H1 (cell line): ENCODE results near the gene COX6A2. TPM values are rescaled to one million over a fixed set of nuclear protein-coding genes. Genes with fewer than 3 reads are reported as not detected.
"Not testable (repeated sequence)": the region's sequence is repeated elsewhere in the genome, so short reads cannot be mapped to it uniquely, and the experiment has no call there.

Experiments
- CTCF ChIA-PET: fragments of 300-600 bp; sonication (Branson Sonifier 250); formaldehyde crosslinking; loops from one replicate; lab custom pipeline; 2021; ENCODE audit not compliant: partially characterized antibody; lab: Charles Lee
- POLR2A ChIA-PET: fragments of 300-600 bp; sonication (Branson Sonifier 250); formaldehyde crosslinking; loops from one replicate; lab custom pipeline; 2021; ENCODE audit warnings: inconsistent platforms; ENCODE audit not compliant: partially characterized antibody; lab: Charles Lee
- DNase-seq, 2 experiments: peaks; one replicate each; pipeline versions ENCODE4 v3.0.0 to v3.0.0-alpha.2; 2010 to 2022; ENCODE audit warnings: low spot score in 2 of 2, low read depth in 1 of 2, mixed read lengths in 1 of 2
- FAIRE-seq: peaks from 2 replicates; lab custom pipeline; 2011; peaks lifted over from hg19 to GRCh38; lab: Jason Lieb, UNC
- H2AFZ ChIP-seq: 2 replicates; pipeline ENCODE4 v1.8.1; 2012; ENCODE audit warnings: low read length, inconsistent platforms
- H2AK5ac ChIP-seq: 2 replicates; pipeline ENCODE4 v1.6.1; 2013; ENCODE audit warnings: low read depth, low read length
- H2BK120ac ChIP-seq: replicated peaks from 2 replicates; pipeline ENCODE3; 2013; ENCODE audit warnings: low read depth, low read length, inconsistent platforms
- H2BK12ac ChIP-seq: 2 replicates; pipeline ENCODE4 v1.6.1; 2013; ENCODE audit warnings: low read depth, low read length
- H2BK15ac ChIP-seq: 2 replicates; pipeline ENCODE4 v1.6.1; 2013; ENCODE audit warnings: low read length
- H2BK20ac ChIP-seq: 2 replicates; pipeline ENCODE4 v1.6.1; 2013; ENCODE audit warnings: low read length
- H2BK5ac ChIP-seq: 2 replicates; pipeline ENCODE4 v1.6.1; 2013; ENCODE audit warnings: low read depth, low read length
- H3K14ac ChIP-seq: 2 replicates; pipeline ENCODE4 v1.6.1; 2013; ENCODE audit warnings: inconsistent platforms; ENCODE audit not compliant: insufficient read length
- H3K18ac ChIP-seq: 2 replicates; pipeline ENCODE4 v1.6.1; 2013; ENCODE audit warnings: low read length; ENCODE audit errors: extremely low read depth
- H3K23ac ChIP-seq: 2 replicates; pipeline ENCODE4 v1.6.1; 2013; ENCODE audit warnings: inconsistent platforms; ENCODE audit not compliant: insufficient read length
- H3K23me2 ChIP-seq: 2 replicates; pipeline ENCODE4 v1.6.1; 2013; ENCODE audit warnings: low read depth, low read length
- H3K27ac ChIP-seq: 2 replicates; pipeline ENCODE4 v1.6.1; 2011; ENCODE audit warnings: low read depth, low read length, inconsistent platforms
- H3K27me3 ChIP-seq, 4 experiments: replicated peaks in 1 of 4; 1 replicate in 1 of 4; 2 replicates in 3 of 4; pipeline versions ENCODE4 v1.6.1 to v1.8.1; 2011 to 2013; ENCODE audit warnings: low read length in 3 of 4, mild to moderate bottlenecking in 3 of 4, inconsistent platforms in 2 of 4, mixed read lengths in 2 of 4, moderate library complexity in 1 of 4; ENCODE audit not compliant: control insufficient read depth in 3 of 4, insufficient read depth in 3 of 4; ENCODE audit errors: extremely low read depth in 1 of 4
- H3K36me3 ChIP-seq, 4 experiments: 2 replicates each; pipeline versions ENCODE4 v1.6.1 to v1.8.1; 2011 to 2013; ENCODE audit warnings: mild to moderate bottlenecking in 4 of 4, low read length in 3 of 4, moderate library complexity in 2 of 4, control low read depth in 1 of 4, inconsistent platforms in 1 of 4; ENCODE audit not compliant: insufficient read depth in 4 of 4, control insufficient read depth in 2 of 4
- H3K4ac ChIP-seq: replicated peaks from 2 replicates; pipeline ENCODE3; 2013; ENCODE audit warnings: low read length, low read depth, mixed read lengths, inconsistent platforms; ENCODE audit not compliant: insufficient read length
- H3K4me1 ChIP-seq, 4 experiments: replicated peaks in 1 of 4; 1 replicate in 1 of 4; 2 replicates in 3 of 4; pipeline versions ENCODE4 v1.6.1 to v1.8.1; 2011 to 2013; ENCODE audit warnings: low read length in 3 of 4, inconsistent platforms in 2 of 4, mixed read lengths in 1 of 4; ENCODE audit not compliant: insufficient read depth in 4 of 4, control insufficient read depth in 3 of 4
- H3K4me2 ChIP-seq, 2 experiments: 2 replicates each; pipeline versions ENCODE4 v1.6.1 to v1.8.1; 2011 to 2013; ENCODE audit warnings: low read depth in 2 of 2, low read length in 2 of 2, control low read depth in 1 of 2, inconsistent platforms in 1 of 2, mild to moderate bottlenecking in 1 of 2; ENCODE audit not compliant: insufficient read depth in 1 of 2
- H3K4me3 ChIP-seq, 4 experiments: fragments of 200-600, 300-600 bp in 1 of 4; sonication (generic), shearing (Covaris generic), sonication (Bioruptor Twin) in 1 of 4; 2 replicates each; pipeline versions ENCODE4 v1.5.1 to v1.8.1; 2011 to 2016; ENCODE audit warnings: low read length in 4 of 4, low read depth in 3 of 4, control low read depth in 2 of 4, inconsistent platforms in 2 of 4, mild to moderate bottlenecking in 2 of 4, mixed read lengths in 1 of 4, moderate library complexity in 1 of 4; ENCODE audit not compliant: insufficient read depth in 2 of 4; ENCODE audit errors: extremely low read depth in 1 of 4
- H3K56ac ChIP-seq: replicated peaks from 2 replicates; pipeline ENCODE3; 2013; ENCODE audit warnings: low read depth, mild to moderate bottlenecking, mixed read lengths, low read length, inconsistent platforms; ENCODE audit not compliant: insufficient read length
- H3K79me1 ChIP-seq: 2 replicates; pipeline ENCODE4 v1.6.1; 2013; ENCODE audit warnings: low read depth, low read length, control low read depth
- H3K79me2 ChIP-seq, 2 experiments: 2 replicates each; pipeline versions ENCODE4 v1.6.1 to v1.8.1; 2012 to 2013; ENCODE audit warnings: low read length in 2 of 2, mild to moderate bottlenecking in 2 of 2, inconsistent platforms in 1 of 2; ENCODE audit not compliant: insufficient read depth in 2 of 2, control insufficient read depth in 1 of 2
- H3K9ac ChIP-seq, 4 experiments: replicated peaks in 1 of 4; 1 replicate in 1 of 4; 2 replicates in 3 of 4; pipeline versions ENCODE4 v1.6.1 to v1.8.1; 2011 to 2013; ENCODE audit warnings: low read depth in 3 of 4, low read length in 3 of 4, control low read depth in 2 of 4, mild to moderate bottlenecking in 2 of 4, moderate library complexity in 2 of 4, inconsistent platforms in 1 of 4; ENCODE audit errors: extremely low read depth in 1 of 4
- H3K9me3 ChIP-seq, 2 experiments: 2 replicates each; pipeline versions ENCODE4 v1.6.1 to v1.8.1; 2012 to 2013; ENCODE audit warnings: mild to moderate bottlenecking in 2 of 2, moderate library complexity in 2 of 2, control low read depth in 1 of 2, inconsistent platforms in 1 of 2, low read depth in 1 of 2, low read length in 1 of 2, mixed read lengths in 1 of 2; ENCODE audit not compliant: insufficient read depth in 2 of 2
- H4K20me1 ChIP-seq, 2 experiments: replicated peaks in 1 of 2; 2 replicates each; pipeline versions ENCODE3 to v1.8.1; 2011 to 2013; ENCODE audit warnings: inconsistent platforms in 2 of 2, low read length in 2 of 2, mild to moderate bottlenecking in 1 of 2; ENCODE audit not compliant: insufficient read depth in 2 of 2, control insufficient read depth in 1 of 2
- H4K5ac ChIP-seq: 2 replicates; pipeline ENCODE4 v1.6.1; 2013; ENCODE audit warnings: low read length, low read depth, mixed read lengths, inconsistent platforms; ENCODE audit not compliant: insufficient read length
- H4K8ac ChIP-seq: 2 replicates; pipeline ENCODE4 v1.8.0; 2013; ENCODE audit warnings: mild to moderate bottlenecking, moderate library complexity, low read length, inconsistent platforms; ENCODE audit not compliant: insufficient read depth; ENCODE audit errors: extremely low read depth
- H4K91ac ChIP-seq: replicated peaks from 2 replicates; pipeline ENCODE3; 2013; ENCODE audit warnings: low read length, mixed read lengths, inconsistent platforms; ENCODE audit not compliant: insufficient read length
- WGBS, 2 experiments: shearing (Covaris generic) in 1 of 2; methylation state at CpG; one replicate each; pipeline versions ENCODE4 v1.1.6 to v1.1.7; 2013 to 2015; ENCODE audit warnings: low lambda C conversion rate in 2 of 2, mixed read lengths in 2 of 2, inconsistent platforms in 1 of 2, low coverage in 1 of 2, missing lambda C conversion rate in 1 of 2; ENCODE audit not compliant: insufficient replicate concordance in 2 of 2, insufficient coverage in 1 of 2, insufficient read length in 1 of 2; ENCODE audit errors: extremely low coverage in 1 of 2, missing lambda C conversion rate in 1 of 2; 5-methylcytosine and 5-hydroxymethylcytosine counted together
- polyA plus RNA-seq, 7 experiments: library from polyadenylated mRNA; depleted of rRNA in 3 of 7; stranded (reverse) in 5 of 7; unstranded in 2 of 7; fragments of >200 nt in 5 of 7; fragments of 200-250 nt in 2 of 7; gene quantifications; 1 replicate in 5 of 7; 2 replicates in 1 of 7; 4 replicates in 1 of 7; pipeline versions ENCODE4 v1.2.1 to v1.2.3, GENCODE V29; 2011 to 2013; ENCODE audit warnings: missing spikeins in 2 of 7, mixed read lengths in 2 of 7
- total RNA-seq: library from RNA; stranded (reverse); fragmentation: NEBNext Ultra II Directional; extraction: Animal tissue kit (Norgen Biotek cat#: 25700); gene quantifications from 2 replicates; pipeline ENCODE4 v1.2.1, GENCODE V29; 2021

COX6A2 gene
- total and polyA plus RNA-seq, 2 of the 8 experiments (the other 6 are each of a cell fraction or from before 2014, with no cell fraction given), result 0.79 TPM; not detected in 1

DNA sequence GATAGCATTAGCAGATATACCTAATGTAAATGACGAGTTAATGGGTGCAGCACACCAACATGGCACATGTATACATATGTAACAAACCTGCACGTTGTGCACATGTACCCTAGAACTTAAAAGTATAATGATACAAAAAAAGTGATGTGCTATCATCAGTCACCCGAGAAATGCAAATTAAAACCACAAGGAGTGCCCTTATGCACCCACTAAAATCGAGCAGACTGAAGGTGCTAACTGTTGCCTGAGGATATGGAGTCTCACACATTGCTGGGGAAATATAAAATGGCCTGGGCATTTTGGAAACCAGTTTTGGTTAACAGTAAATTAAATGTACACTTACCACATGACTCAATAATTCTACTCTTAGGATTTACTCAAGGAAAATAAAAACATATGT is 10.9 kb upstream of the COX6A2 start:
- not testable (repeated sequence) for H2BK12ac ChIP-seq, H3K23me2 ChIP-seq, H3K36me3 ChIP-seq, H4K8ac ChIP-seq, H3K4me2 ChIP-seq, H3K9me3 ChIP-seq, H2BK15ac ChIP-seq, H2BK5ac ChIP-seq, H2BK20ac ChIP-seq, H3K56ac ChIP-seq, H3K9ac ChIP-seq, H3K14ac ChIP-seq, H3K79me1 ChIP-seq, H3K27ac ChIP-seq, H4K5ac ChIP-seq, H4K20me1 ChIP-seq, H2AFZ ChIP-seq, H3K4ac ChIP-seq, DNase-seq, H4K91ac ChIP-seq, H3K27me3 ChIP-seq, H2AK5ac ChIP-seq, H3K79me2 ChIP-seq, H3K4me3 ChIP-seq, H3K4me1 ChIP-seq, H2BK120ac ChIP-seq, H3K23ac ChIP-seq, H3K18ac ChIP-seq, FAIRE-seq
- POLR2A ChIA-PET, result interaction anchor here (1.0 kb wide), 1 partner anchor 259 kb away, joined by 5 read pairs; the partner anchor contains the start of gene FUS
- 73% methylated on average over 3 of the region's 4 CpGs; no CpG with 5 or more reads in 1 of the 2 experiments for WGBS, 2 experiments
- CTCF ChIA-PET, result interaction anchor here (1.7 kb wide), 1 partner anchor 12 kb away, joined by 4 read pairs; no protein-coding TSS in a partner anchor
